HG02884 (cell line): Measurements from ENCODE around the gene FABP6.
"Not testable (repeated sequence)": the region's sequence is repeated elsewhere in the genome, so short reads cannot be mapped to it uniquely, and the experiment has no call there.

ENCODE experiments used
- ATAC-seq: cut with Tn5 transposase; IDR thresholded peaks from one replicate; pipeline ENCODE4 v1.9.1; 2021; ENCODE audit warnings: mild to moderate bottlenecking, moderate library complexity; ENCODE audit not compliant: unreplicated experiment

The FABP6 gene

DNA sequence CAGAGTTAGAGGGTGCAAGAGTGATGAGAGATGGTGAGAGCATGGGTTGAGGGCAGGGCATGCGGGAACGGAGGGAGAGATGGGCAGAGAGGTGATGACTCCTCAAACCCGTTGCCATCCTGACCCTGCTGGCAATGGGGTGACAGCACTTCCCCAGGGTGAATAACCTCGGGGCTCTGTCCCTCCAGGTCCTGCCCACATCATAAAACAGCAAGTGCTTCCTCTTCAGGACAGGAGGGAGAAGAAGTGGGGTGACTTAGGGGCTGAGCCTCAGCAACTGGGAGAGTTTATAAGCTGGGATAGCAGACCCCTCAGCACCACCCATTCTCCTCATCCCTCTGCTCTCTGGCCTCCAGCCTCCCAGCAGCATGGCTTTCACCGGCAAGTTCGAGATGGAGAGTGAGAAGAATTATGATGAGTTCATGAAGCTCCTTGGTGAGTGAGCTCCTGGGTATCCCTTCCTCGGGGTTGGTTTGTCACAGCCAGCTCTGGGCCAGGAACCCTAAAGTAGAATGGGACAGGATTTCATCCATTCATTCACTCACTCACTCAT is at the start of gene FABP6:
TSS of gene FABP6 (plus strand) at position 317 of the 553 bp plus-strand sequence. CDS start at position 369, 52 bp downstream.
- ATAC-seq, result no peak

GRCh38 chr5:160180931-160181330 is 48.4 kb upstream of the FABP6 start:
- ATAC-seq, result no peak

DNA sequence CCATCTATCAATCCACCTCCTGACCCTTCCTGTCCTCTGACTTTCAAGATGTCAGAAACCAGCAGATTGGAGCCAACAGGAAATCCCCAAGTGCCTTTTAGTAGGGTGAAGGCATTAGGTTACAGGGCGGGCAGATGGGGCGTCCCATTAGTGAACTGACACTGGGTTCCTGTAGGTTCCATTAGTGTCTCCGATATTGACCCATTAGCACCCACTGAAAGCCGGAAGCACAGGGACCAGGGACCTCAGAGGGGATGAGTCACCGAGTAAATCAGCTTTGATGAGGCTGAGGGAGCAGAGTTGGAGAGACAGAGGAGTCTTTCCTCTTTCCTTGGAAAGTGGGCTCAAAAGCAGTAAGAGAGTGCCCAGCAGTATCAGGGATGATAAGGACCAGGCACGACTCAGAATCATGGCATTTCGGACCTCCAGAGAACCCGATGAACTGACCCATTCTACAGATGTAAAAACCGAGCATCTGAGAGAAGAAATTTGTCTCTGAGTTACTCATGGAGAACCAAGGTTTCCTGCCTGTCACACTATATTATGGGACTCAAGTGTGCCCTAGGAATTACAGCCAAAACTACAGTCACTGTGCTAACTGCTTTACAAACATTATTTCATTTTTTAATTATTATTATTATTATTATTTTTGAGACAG is 47.2 kb upstream of the FABP6 start:
- ATAC-seq, result no peak

GRCh38 chr5:160183075-160183474 is 46.2 kb upstream of the FABP6 start:
- ATAC-seq, result no peak

DNA sequence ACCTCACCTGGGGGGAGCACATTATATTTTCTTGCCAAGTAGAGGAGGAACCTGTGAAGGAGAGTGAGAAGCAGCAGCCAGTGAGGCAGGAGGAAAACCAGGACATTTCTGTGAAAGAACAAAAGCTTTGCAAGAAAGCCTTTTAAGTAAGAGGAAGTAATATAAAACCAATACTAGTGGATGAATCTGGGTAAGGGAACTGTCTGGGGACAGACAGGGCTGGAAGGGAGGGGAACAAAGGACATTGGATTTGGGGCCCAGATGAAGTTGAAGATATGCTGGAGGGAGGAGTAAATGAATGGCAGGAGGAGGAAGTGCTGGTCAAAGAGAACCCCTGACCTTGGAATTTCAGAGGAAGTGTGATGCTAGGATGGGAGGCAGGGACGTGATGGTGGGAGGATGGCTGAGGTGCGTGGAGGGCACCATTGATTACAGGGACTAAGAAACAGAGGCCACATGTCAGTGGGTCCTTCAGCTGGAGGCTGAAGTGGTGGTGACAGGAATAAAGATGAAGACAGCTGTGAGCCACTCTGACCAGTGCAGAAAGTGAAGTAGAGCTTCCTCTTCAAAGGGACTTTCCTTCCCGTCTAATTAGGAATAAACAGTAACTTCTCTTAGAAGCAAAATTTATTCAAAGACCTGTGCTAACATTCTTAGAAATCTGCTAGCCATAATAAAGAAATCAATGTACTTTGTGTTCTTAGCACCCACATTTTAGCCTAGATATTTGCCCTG is 43.5 kb upstream of the FABP6 start:
- ATAC-seq, result no peak

- no peak for ATAC-seq
Observed at GRCh38 chr5:160186480-160186879, 42.8 kb upstream of the FABP6 start.

- no peak for ATAC-seq
Observed at GRCh38 chr5:160187091-160187490, 42.2 kb upstream of the FABP6 start.

GRCh38 chr5:160188141-160189015 is 40.9 kb upstream of the FABP6 start:
- ATAC-seq, result no peak

- no peak for ATAC-seq
Observed at GRCh38 chr5:160192424-160192823, 36.9 kb upstream of the FABP6 start.

GRCh38 chr5:160193076-160193475 is 36.2 kb upstream of the FABP6 start:
- ATAC-seq, result not testable (repeated sequence)

DNA sequence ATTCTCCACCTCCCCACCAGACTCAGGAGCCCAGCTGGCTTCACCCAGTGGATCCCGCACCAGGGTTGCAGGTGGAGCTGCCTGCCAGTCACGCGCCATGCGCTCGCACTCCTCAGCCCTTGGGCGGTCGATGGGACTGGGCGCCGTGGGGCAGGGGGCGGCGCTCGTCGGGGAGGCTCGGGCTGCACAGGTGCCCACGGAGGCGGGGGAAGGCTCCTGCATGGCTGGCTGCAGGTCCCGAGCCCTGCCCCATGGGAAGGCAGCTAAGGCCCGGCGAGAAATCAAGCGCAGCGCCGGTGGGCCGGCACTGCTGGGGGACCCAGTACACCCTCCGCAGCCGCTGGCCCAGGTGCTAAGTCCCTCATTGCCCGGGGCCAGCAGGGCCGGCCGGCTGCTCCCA is 35.5 kb upstream of the FABP6 start:
- ATAC-seq, result not testable (repeated sequence)

- no peak for ATAC-seq
Observed at GRCh38 chr5:160197341-160198144, 31.8 kb upstream of the FABP6 start.

- no peak for ATAC-seq
Observed at GRCh38 chr5:160198146-160198545, 31.2 kb upstream of the FABP6 start.

DNA sequence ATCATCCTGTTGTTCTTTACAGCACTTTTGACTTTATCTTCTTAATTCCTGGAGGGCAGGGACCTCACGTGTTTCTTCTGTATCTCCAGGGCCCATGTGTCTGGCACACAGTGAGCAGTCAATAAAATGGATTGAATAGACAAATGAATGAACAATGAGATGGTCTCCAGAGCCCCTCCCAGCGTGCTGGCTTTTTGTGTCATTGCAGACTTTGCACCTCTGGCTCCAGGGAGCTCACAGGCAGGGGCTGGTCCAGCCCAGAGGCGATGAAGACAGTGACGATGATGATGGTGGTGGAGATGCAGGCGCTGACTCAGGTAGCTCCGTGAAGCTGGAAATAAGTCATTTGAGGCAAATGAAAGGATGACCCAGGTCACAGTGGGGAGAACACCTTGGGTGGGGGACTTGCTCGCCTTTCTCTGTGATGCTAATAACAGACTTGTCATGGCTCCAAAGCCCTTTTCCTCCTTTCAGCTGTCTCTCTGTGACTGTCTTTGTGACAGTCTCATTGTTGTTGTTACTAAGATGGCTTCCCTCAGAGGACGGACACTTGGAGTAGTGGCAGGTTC is 30.4 kb upstream of the FABP6 start:
- peak; percentile 20 for ATAC-seq

DNA sequence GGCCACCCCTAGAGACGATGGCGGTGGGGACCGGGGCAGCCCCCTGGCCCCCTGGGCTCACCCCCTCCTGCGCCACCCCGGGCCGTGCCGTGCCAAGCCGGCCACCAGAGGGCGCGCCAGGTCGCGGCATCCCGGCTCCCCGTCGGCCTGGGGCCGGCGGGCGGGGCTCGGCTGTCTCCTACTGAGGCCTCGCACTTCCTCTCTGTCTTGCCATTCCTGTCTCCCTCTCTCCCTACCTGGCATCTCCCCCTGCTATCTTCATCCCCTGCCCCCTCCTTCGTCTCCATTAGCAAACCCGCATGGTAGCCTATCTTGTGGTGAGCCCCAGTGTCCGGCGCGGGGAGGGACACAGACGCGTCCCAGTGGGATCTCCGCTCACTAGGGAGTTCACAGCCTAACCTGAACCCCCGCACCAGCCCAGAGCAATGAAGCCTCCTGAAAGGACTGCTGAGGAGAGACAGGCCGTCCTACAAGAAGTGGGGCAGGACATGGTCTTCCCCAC is 29.8 kb upstream of the FABP6 start:
- peak; percentile 93 for ATAC-seq

GRCh38 chr5:160207061-160207460 is 22.2 kb upstream of the FABP6 start:
- no peak for ATAC-seq

DNA sequence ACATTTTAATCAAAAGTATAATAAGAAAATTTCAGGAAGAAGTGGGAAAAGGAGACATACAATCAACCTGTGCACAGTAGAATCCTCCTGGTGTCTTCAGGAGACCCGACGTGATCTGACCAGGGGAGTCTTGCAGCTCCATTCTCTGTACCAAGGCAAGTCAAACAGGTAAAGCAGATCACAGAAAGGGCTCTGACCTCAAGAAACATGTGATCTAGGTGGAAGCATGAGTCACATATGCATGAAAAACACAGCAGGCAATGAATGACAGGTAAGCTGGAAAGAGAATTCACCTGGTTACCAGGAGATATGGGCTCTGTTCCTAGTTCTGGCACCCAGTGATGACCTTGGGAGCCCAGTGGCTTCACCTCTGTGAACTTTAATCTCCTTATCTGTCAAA is 19.4 kb upstream of the FABP6 start:
- ATAC-seq, result no peak

DNA sequence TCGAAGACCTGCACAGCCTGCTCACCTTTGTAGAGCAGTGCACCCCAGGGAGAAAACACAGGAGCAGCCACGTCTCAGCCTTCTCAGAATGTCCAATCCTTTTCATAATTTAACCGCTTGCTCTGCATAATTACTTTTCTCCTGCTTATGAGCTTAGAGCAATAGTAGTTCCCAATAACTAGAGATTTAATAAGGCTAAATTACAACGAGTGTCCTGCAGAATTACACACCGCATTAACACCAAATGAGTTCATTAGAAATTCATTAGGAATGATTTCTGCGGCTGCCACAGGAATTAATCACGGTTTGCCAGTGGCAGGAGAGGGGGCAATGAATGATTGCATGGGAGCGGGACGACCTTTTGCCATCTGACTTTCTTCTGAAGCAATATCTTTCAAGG is 18.7 kb upstream of the FABP6 start:
- ATAC-seq, result no peak

- no peak for ATAC-seq
Observed at GRCh38 chr5:160211352-160211751, 18.0 kb upstream of the FABP6 start.

- no peak for ATAC-seq
Observed at GRCh38 chr5:160213537-160213936, 15.8 kb upstream of the FABP6 start.
